HepG2 (cell line): Measurements from ENCODE around the gene LRRC70. TPM values are rescaled to one million over a fixed set of nuclear protein-coding genes. Genes with fewer than 3 reads are reported as not detected.

ENCODE experiments used
- ATAC-seq: fragments of 200-7000 bp; cut with Tn5 transposase; 3 replicates; pipeline ENCODE4 v1.9.1; 2020; ENCODE audit warnings: mild to moderate bottlenecking, moderate library complexity
- BruUV-seq: library from RNA; stranded (reverse); fragments of 400-500 nt; replicated peaks from 2 replicates; lab custom pipeline; 2021; lab: Mats Ljungman, UMichigan
- CTCF ChIA-PET: fragments of 300-600 bp; formaldehyde crosslinking; extraction: SDS; loops from one replicate; lab custom pipeline; 2021; ENCODE audit warnings: low total read pairs, inconsistent platforms, low intra/inter-chr PET ratio; lab: Yijun Ruan, JAX
- POLR2A ChIA-PET: fragments of 350-600 bp; sonication (Branson Sonifier 250); formaldehyde crosslinking; loops from one replicate; lab custom pipeline; 2020; ENCODE audit warnings: antibody characterized with exemption, inconsistent platforms; lab: Yijun Ruan, JAX
- DNase-seq: peaks from one replicate; pipeline ENCODE4 v3.0.0-alpha.2; 2015; ENCODE audit warnings: low spot score
- FAIRE-seq: peaks from 3 replicates; lab custom pipeline; 2011; peaks lifted over from hg19 to GRCh38; lab: Jason Lieb, UNC
- H2AFZ ChIP-seq: one replicate; pipeline ENCODE4 v1.6.1; 2011; ENCODE audit warnings: low read length, inconsistent platforms
- H3K27ac ChIP-seq: fragments of 300-600 bp; 3 replicates; pipeline ENCODE4 v1.8.0; 2011; ENCODE audit warnings: mixed run types, mild to moderate bottlenecking, mixed read lengths, low read length, inconsistent platforms; ENCODE audit not compliant: insufficient read depth; ENCODE audit errors: extremely low read length
- H3K27me3 ChIP-seq, 2 experiments: fragments of 200-600 bp in 1 of 2; 2 replicates in 1 of 2; 3 replicates in 1 of 2; pipeline versions ENCODE4 v1.6.0 to v1.8.0; 2011; ENCODE audit warnings: low read length in 2 of 2, mild to moderate bottlenecking in 2 of 2, moderate library complexity in 2 of 2, inconsistent platforms in 1 of 2; ENCODE audit not compliant: insufficient read depth in 2 of 2, control insufficient read depth in 1 of 2
- H3K36me3 ChIP-seq, 2 experiments: fragments of 200-600 bp in 1 of 2; replicated peaks in 1 of 2; 2 replicates in 1 of 2; 3 replicates in 1 of 2; pipeline versions ENCODE4 v1.5.1 to v1.8.0; 2011; ENCODE audit warnings: low read length in 2 of 2, inconsistent platforms in 1 of 2; ENCODE audit not compliant: insufficient read depth in 2 of 2, control insufficient read depth in 1 of 2
- H3K4me1 ChIP-seq: 2 replicates; pipeline ENCODE4 v1.5.1; 2012; ENCODE audit warnings: low read length, inconsistent platforms; ENCODE audit not compliant: insufficient read depth
- H3K4me2 ChIP-seq: 2 replicates; pipeline ENCODE4 v1.6.0; 2011; ENCODE audit warnings: low read depth, low read length, inconsistent platforms
- H3K4me3 ChIP-seq, 3 experiments: fragments of 200-600 bp in 1 of 3; sonication (generic), shearing (Covaris generic) in 1 of 3; replicated peaks in 1 of 3; 2 replicates each; pipeline ENCODE4 v1.5.1; 2011 to 2016; ENCODE audit warnings: low read length in 3 of 3, inconsistent platforms in 2 of 3, low read depth in 2 of 3, mild to moderate bottlenecking in 2 of 3, control low read depth in 1 of 3, mixed read lengths in 1 of 3; ENCODE audit not compliant: insufficient read depth in 1 of 3
- H3K79me2 ChIP-seq: one replicate; pipeline ENCODE4 v1.6.1; 2011; ENCODE audit warnings: low read length, inconsistent platforms; ENCODE audit not compliant: insufficient read depth
- H3K9ac ChIP-seq: 2 replicates; pipeline ENCODE4 v1.6.0; 2011; ENCODE audit warnings: mild to moderate bottlenecking, low read depth, low read length, inconsistent platforms; ENCODE audit not compliant: insufficient read depth
- H3K9me3 ChIP-seq: 2 replicates; pipeline ENCODE4 v1.5.1; 2012; ENCODE audit warnings: mild to moderate bottlenecking, low read length
- H4K20me1 ChIP-seq: 2 replicates; pipeline ENCODE4 v1.6.0; 2011; ENCODE audit warnings: inconsistent platforms, mild to moderate bottlenecking, low read length, moderate library complexity; ENCODE audit not compliant: insufficient read depth
- AHDC1 ChIP-seq: sonication (generic); formaldehyde crosslinking; IDR thresholded peaks from 2 replicates; pipeline ENCODE4 v1.5.1; 2020; ENCODE audit warnings: mild to moderate bottlenecking, missing genetic modification reagents, borderline replicate concordance
- BCL3 ChIP-seq: sonication (generic); formaldehyde crosslinking; IDR thresholded peaks from 2 replicates; pipeline ENCODE4 v1.5.1; 2020; ENCODE audit warnings: mild to moderate bottlenecking, missing genetic modification reagents, moderate library complexity
- GATAD2A ChIP-seq: IDR thresholded peaks from 2 replicates; pipeline ENCODE4 v1.6.1; 2016
- MTF2 ChIP-seq: sonication (generic); formaldehyde crosslinking; IDR thresholded peaks from 2 replicates; pipeline ENCODE4 v1.5.0; 2020; ENCODE audit warnings: missing genetic modification reagents, borderline replicate concordance
- MXD4 ChIP-seq: IDR thresholded peaks from 2 replicates; pipeline ENCODE4 v1.6.1; 2016; ENCODE audit warnings: mild to moderate bottlenecking, missing biosample characterization, missing genetic modification reagents
- NR2C2 ChIP-seq: sonication (generic); formaldehyde crosslinking; IDR thresholded peaks from 2 replicates; pipeline ENCODE4 v1.4.0; 2020; ENCODE audit warnings: missing genetic modification reagents, mild to moderate bottlenecking, moderate library complexity, borderline replicate concordance
- REPIN1 ChIP-seq: sonication (generic); formaldehyde crosslinking; IDR thresholded peaks from 2 replicates; pipeline ENCODE4 v1.8.0; 2022; ENCODE audit warnings: missing genetic modification reagents, low read depth, mild to moderate bottlenecking, borderline replicate concordance
- SMAD9 ChIP-seq: sonication (generic); formaldehyde crosslinking; IDR thresholded peaks from 2 replicates; pipeline ENCODE4 v1.5.1; 2020; ENCODE audit warnings: mild to moderate bottlenecking, missing genetic modification reagents
- STAT5B ChIP-seq: sonication (generic); formaldehyde crosslinking; IDR thresholded peaks from 2 replicates; pipeline ENCODE4 v1.4.0; 2020; ENCODE audit warnings: missing genetic modification reagents
- ZFP82 ChIP-seq: sonication (generic); formaldehyde crosslinking; IDR thresholded peaks from 2 replicates; pipeline ENCODE4 v1.5.1; 2020; ENCODE audit warnings: mild to moderate bottlenecking, missing genetic modification reagents, borderline replicate concordance
- WGBS: methylation state at CpG from one replicate; pipeline ENCODE4 v1.1.6; 2017; ENCODE audit warnings: low lambda C conversion rate; 5-methylcytosine and 5-hydroxymethylcytosine counted together
- in situ Hi-C: cut with HindIII; loops from 2 replicates; pipeline ENCODE4 v1.10.0; 2017; ENCODE audit warnings: low pct_unique_long_range_greater_than_20kb; ENCODE audit not compliant: extremely low pct_ligation_motif_present
- intact Hi-C: fragments of 100-400 bp; cut with micrococcal nuclease; formaldehyde crosslinking; loops from one replicate; pipeline ENCODE4 v1.10.0; 2022; ENCODE audit not compliant: unreplicated experiment
- polyA plus RNA-seq, 8 experiments: library from polyadenylated mRNA; depleted of rRNA in 3 of 8; stranded (reverse) in 7 of 8; unstranded in 1 of 8; fragments of >200 nt; fragmentation: Illumina TruSeq in 4 of 8; extraction: Trizol in 4 of 8; gene quantifications; 2 replicates each; pipeline versions ENCODE4 v1.2.1 to v1.2.3, GENCODE V29; 2011 to 2016; ENCODE audit warnings: low read depth in 4 of 8, missing spikeins in 1 of 8, mixed read lengths in 1 of 8; ENCODE audit not compliant: insufficient read depth in 1 of 8
- total RNA-seq, 5 experiments: library from RNA; depleted of rRNA; stranded (reverse); fragments of >200 nt; fragmentation: Illumina TruSeq; extraction: Trizol; gene quantifications; 2 replicates each; pipeline ENCODE4 v1.2.3, GENCODE V29; 2016; ENCODE audit warnings: low read depth in 1 of 5
- TF ChIP-seq, protein P1 (sequence below): sonication (generic); formaldehyde crosslinking; IDR thresholded peaks from 2 replicates; pipeline ENCODE4 v1.4.0; 2020; ENCODE audit warnings: missing genetic modification reagents
- TF ChIP-seq, protein P2 (sequence below): sonication (generic); formaldehyde crosslinking; IDR thresholded peaks from 2 replicates; pipeline ENCODE4 v1.4.0; 2020; ENCODE audit warnings: missing genetic modification reagents

The LRRC70 gene
- total and polyA plus RNA-seq, 2 of the 13 experiments (the other 11 are each of a cell fraction or from before 2014, with no cell fraction given), result 0.05 to 0.71 TPM

GRCh38 chr5:62572918-62573514, 5.6 kb upstream of the LRRC70 start (continued):
- TF ChIP-seq ZFP82 (CRISPR knock-in tag), result no peak
- no peak for TF ChIP-seq NR2C2 (CRISPR knock-in tag)
- TF ChIP-seq, protein P1, sequence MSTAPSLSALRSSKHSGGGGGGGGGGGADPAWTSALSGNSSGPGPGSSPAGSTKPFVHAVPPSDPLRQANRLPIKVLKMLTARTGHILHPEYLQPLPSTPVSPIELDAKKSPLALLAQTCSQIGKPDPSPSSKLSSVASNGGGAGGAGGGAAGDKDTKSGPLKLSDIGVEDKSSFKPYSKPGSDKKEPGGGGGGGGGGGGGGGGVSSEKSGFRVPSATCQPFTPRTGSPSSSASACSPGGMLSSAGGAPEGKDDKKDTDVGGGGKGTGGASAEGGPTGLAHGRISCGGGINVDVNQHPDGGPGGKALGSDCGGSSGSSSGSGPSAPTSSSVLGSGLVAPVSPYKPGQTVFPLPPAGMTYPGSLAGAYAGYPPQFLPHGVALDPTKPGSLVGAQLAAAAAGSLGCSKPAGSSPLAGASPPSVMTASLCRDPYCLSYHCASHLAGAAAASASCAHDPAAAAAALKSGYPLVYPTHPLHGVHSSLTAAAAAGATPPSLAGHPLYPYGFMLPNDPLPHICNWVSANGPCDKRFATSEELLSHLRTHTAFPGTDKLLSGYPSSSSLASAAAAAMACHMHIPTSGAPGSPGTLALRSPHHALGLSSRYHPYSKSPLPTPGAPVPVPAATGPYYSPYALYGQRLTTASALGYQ, result no peak
- no peak for TF ChIP-seq SMAD9 (CRISPR knock-in tag)
- TF ChIP-seq, all 625 proteins: peak for 0

GRCh38 chr5:62574599-62574998, 4.0 kb upstream of the LRRC70 start:
- ChIA-PET POLR2A (no interaction called here), CTCF (no interaction called here)
- Histone ChIP-seq H3K27me3 (no peaks in the 10 kb centered on the region), H3K4me1 (no peaks in the 10 kb centered on the region), H3K4me3 (no peak overlapping the region), H3K27ac (no peak overlapping the region), H3K9ac (no peak overlapping the region), H4K20me1 (no peaks in the 10 kb centered on the region), H3K4me2 (no peak overlapping the region), H2AFZ (no peak overlapping the region), H3K9me3 (no peaks in the 10 kb centered on the region), H3K36me3 (peaks cover 0 to 4% of the 10 kb centered on the region in 2 experiments; a peak in 2 of 5 replicates), H3K79me2 (no peaks in the 10 kb centered on the region)
- BruUV-seq, result no TSS peak
- ATAC-seq, result no peak
- WGBS, result 96% methylated on average over 2 of the region's 2 CpGs
- no peak for FAIRE-seq
- intact Hi-C loops, result no loop called here
- in situ Hi-C loops, result no loop called here
- no peak for DNase-seq
- TF ChIP-seq REPIN1 (CRISPR knock-in tag) (no peak), BCL3 (CRISPR knock-in tag) (no peak), MTF2 (CRISPR knock-in tag) (no peak), STAT5B (CRISPR knock-in tag) (no peak), AHDC1 (CRISPR knock-in tag) (no peak), GATAD2A (CRISPR knock-in tag) (no peak), MXD4 (CRISPR knock-in tag) (no peak)
- TF ChIP-seq, protein P2, sequence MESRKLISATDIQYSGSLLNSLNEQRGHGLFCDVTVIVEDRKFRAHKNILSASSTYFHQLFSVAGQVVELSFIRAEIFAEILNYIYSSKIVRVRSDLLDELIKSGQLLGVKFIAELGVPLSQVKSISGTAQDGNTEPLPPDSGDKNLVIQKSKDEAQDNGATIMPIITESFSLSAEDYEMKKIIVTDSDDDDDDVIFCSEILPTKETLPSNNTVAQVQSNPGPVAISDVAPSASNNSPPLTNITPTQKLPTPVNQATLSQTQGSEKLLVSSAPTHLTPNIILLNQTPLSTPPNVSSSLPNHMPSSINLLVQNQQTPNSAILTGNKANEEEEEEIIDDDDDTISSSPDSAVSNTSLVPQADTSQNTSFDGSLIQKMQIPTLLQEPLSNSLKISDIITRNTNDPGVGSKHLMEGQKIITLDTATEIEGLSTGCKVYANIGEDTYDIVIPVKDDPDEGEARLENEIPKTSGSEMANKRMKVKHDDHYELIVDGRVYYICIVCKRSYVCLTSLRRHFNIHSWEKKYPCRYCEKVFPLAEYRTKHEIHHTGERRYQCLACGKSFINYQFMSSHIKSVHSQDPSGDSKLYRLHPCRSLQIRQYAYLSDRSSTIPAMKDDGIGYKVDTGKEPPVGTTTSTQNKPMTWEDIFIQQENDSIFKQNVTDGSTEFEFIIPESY (CRISPR knock-in tag), result no peak
